ENCODE measurements around the gene SUSD2.

GRCh38 chr22:24198682-24199052 lies 17.4 kb downstream of the SUSD2 start:
- TF ChIP-seq CTCF (optimal IDR thresholded peaks at IDR 0.05 in 1 of 3, IDR thresholded peaks at IDR 0.05 in 1 of 3, conservative IDR thresholded peaks at IDR 0.05 in 1 of 3; ENCODE audit: extremely low read depth in 1 of 3, insufficient read depth in 2 of 3, low read length in 3 of 3) (no peak), EZH2 (IDR thresholded peaks at IDR 0.05; ENCODE audit: low read length) (no peak)

Data from keratinocyte (primary cell).